ENCODE results near the gene KLHDC8A.

The KLHDC8A gene

GRCh38 chr1:205343431-205344065 is 13.2 kb downstream of the KLHDC8A start:
- peak; percentile 41 for DNase-seq

GRCh38 chr1:205342986-205343385 is 13.7 kb downstream of the KLHDC8A start:
- no peak for DNase-seq

DNA sequence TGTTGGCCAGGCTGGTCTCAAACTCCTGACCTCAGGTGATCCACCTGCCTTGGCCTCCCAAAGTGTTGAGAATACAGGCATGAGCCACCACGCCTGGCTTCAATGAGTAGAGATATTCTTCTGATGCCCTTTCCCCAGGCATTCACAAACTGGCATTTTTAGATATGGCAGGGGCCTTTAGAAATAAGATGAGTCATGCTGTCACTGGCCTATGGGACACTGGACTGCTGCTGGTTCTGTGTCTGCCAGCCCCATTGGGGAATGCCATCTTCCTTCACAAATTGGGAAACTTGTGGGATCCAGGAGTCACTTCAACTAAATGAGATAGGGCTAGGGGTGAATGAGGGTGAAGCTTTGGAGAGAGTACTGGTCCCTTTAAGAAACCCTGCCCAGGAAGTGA is 16.0 kb downstream of the KLHDC8A start:
- no peak for DNase-seq

GRCh38 chr1:205339717-205340116 is 17.0 kb downstream of the KLHDC8A start:
- DNase-seq, result no peak

GRCh38 chr1:205339197-205339702 is 17.5 kb downstream of the KLHDC8A start:
- no peak for DNase-seq

DNA sequence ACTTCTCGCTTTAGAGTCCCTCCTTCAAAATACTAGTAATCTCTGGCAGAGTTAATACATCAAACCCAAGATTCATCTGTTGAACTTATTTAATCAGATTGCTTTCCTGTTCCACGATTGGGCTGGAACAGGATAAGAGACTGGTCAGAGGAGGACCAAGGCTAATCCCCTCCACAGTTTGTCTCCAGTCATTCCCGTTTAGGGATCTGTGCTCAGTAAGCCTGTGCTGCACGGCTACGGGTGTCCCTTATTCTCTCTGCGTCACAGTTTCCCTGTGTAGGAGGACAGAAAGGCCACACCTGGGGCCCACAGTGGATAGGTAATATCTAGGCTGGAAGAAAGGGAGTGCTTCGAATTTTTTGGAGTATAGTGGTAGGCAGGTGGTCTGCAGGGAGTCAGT is 18.7 kb downstream of the KLHDC8A start:
- DNase-seq, result no peak

DNA sequence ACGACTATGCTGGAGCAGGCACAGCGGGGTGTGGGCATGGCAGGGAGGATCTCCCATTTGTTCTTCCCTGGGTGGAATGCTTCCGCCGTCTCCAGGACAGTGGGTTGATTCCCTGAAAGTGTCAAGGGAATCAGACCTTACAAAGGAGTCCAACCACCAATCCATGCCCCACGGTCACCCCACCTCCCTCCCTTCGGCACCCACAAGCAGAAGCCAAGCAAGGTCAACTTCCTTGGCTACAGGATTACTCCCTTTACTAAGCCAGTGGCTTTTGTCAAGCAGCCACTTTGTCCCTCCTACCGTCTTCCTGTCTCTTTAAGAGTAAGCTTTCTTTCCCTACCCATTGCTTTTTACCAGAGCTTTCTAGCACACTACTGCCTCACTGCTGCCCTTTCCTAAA is 19.2 kb downstream of the KLHDC8A start:
- DNase-seq, result no peak

DNA sequence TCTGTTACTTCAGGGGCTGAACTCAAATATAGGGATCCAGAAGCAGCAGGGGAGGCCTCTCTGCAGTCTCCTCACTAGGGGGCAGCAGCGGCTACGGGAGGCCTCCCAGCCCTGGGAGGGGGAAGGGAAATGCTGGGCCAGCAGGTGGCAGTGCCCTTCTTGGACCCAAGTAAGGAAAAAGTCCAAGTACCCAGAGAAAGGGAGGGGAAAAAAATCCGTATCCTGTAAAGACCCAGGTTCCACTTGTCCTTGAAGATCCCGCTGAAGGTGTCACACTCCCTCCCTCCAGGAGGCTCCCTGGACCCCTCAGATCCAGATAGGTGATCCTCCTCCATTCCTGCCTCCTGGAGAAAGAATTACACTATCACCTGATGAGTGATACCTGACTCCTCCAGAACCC is 21.0 kb downstream of the KLHDC8A start:
- DNase-seq, result peak; percentile 88

- DNase-seq, result no peak
These were observed 24.5 kb downstream of the KLHDC8A start for GRCh38 chr1:205332015-205332791.

GRCh38 chr1:205330150-205330549 is 26.6 kb downstream of the KLHDC8A start:
- no peak for DNase-seq

- DNase-seq, result no peak
These were observed 27.0 kb downstream of the KLHDC8A start for GRCh38 chr1:205329719-205330118.

GRCh38 chr1:205328476-205328875 is 28.2 kb downstream of the KLHDC8A start:
- no peak for DNase-seq

- no peak for DNase-seq
These were observed 29.8 kb downstream of the KLHDC8A start for GRCh38 chr1:205326812-205327466.

- peak; percentile 67 for DNase-seq
These were observed 31.3 kb downstream of the KLHDC8A start for GRCh38 chr1:205325334-205325884.

- DNase-seq, result no peak
These were observed 31.9 kb downstream of the KLHDC8A start for GRCh38 chr1:205324781-205325180.

GRCh38 chr1:205323794-205324193 is 32.9 kb downstream of the KLHDC8A start:
- no peak for DNase-seq

- no peak for DNase-seq
These were observed 34.8 kb downstream of the KLHDC8A start for GRCh38 chr1:205321959-205322283.

DNA sequence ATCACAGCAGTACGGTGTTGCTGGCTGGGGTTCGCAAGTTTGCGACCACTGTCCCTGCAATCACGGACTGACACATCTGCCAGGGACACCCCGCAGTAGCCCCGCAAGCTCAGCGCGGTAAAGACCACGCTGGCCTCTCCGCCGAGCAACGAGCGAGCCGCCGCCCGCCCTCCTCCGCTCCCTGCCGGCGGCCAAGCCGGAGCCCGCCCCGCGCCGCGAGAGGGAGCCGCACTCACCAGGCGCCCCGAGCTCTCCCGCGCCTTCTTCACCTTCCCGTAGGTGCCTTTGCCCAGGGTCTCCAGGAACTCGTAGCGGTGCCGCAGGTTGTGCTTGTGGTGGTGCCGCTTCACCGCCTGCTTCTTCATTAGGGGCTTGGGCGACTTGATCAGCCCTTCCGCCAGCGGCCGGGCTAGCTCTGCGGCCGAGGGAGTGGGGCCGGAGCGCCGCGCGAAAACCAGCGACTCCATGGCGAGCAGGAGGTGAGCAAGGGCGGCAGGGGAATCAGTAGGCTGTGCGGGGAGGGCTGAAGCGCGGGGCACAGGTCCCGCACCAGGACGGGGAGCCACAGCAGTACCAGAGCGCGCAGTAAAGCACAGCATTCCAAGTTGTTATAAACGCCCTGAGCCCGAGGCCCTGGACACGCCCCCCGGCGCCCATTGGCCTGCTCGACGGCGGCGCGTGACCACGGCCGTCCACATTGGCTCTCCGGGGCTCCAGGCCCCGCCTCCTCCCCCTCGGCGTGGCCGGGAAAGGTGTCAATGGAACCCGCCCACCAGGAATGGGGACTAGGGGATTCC is 35.4 kb downstream of the KLHDC8A start, which contains the start of gene NUAK2:
TSS of gene NUAK2 (minus strand) at position 584 of the 797 bp plus-strand sequence. CDS start at position 467, 117 bp downstream.
- peak; percentile 87 for DNase-seq

GRCh38 chr1:205319081-205320018 is 37.4 kb downstream of the KLHDC8A start:
- DNase-seq, result peak; percentile 49

GRCh38 chr1:205318231-205318991 is 38.3 kb downstream of the KLHDC8A start:
- no peak for DNase-seq
